ENCODE measurements around the gene IBA57. TPM values are rescaled to one million over a fixed set of nuclear protein-coding genes. Genes with fewer than 3 reads are reported as not detected.
"Not testable (repeated sequence)": the region's sequence is repeated elsewhere in the genome, so short reads cannot be mapped to it uniquely, and the experiment has no call there.

Gene IBA57
- total RNA-seq, 4 donors from 2014 or later, result 8.2 to 11.8 (median 10.3) TPM

GRCh38 chr1:228170666-228171065, 5.1 kb downstream of the IBA57 start:
- H3K9me3 ChIP-seq, result no peaks in the 10 kb centered on the region

GRCh38 chr1:228171221-228171891, 5.8 kb downstream of the IBA57 start:
- TF ChIP-seq POLR2A (IDR thresholded peaks at IDR 0.05), result no peak
- TF ChIP-seq CTCF (IDR thresholded peaks at IDR 0.05), result no peak
- peak in 1 of 3 donors; percentile 39 for DNase-seq
- H3K36me3 ChIP-seq, result peaks cover 0 to 13% (median 0%) of the 10 kb centered on the region in 3 donors
- no peak overlapping the region for H3K4me3 ChIP-seq
- H3K27ac ChIP-seq, result no peak overlapping the region
- H3K27me3 ChIP-seq, result no peaks in the 10 kb centered on the region
- H3K9me3 ChIP-seq, result no peaks in the 10 kb centered on the region
- H3K4me1 ChIP-seq, result peaks cover 0 to 10% (median 0%) of the 10 kb centered on the region in 4 donors

More at GRCh38 chr1:228170666-228171065, 5.1 kb downstream of the IBA57 start:
- Histone ChIP-seq H3K27ac (no peak overlapping the region), H3K4me1 (peaks cover 0 to 10% (median 0%) of the 10 kb centered on the region in 4 donors), H3K27me3 (no peaks in the 10 kb centered on the region), H3K36me3 (peaks cover 0 to 12% (median 0%) of the 10 kb centered on the region in 3 donors), H3K4me3 (no peak overlapping the region)
- DNase-seq, result no peak
- no peak for TF ChIP-seq POLR2A (IDR thresholded peaks at IDR 0.05)
- no peak for TF ChIP-seq CTCF (IDR thresholded peaks at IDR 0.05)

- Histone ChIP-seq H3K36me3 (peaks cover 0 to 13% (median 0%) of the 10 kb centered on the region in 3 donors), H3K27ac (no peak overlapping the region)
- DNase-seq, result peak in 1 of 3 donors; percentile 32
Observed at GRCh38 chr1:228172591-228173527, 7.3 kb downstream of the IBA57 start.

GRCh38 chr1:228173528-228174481, 8.2 kb downstream of the IBA57 start:
- not testable (repeated sequence) for H3K4me3 ChIP-seq, DNase-seq
- peak overlapping the region in 1 of 4 donors; percentile 43 for H3K27ac ChIP-seq

More at GRCh38 chr1:228172591-228173527, 7.3 kb downstream of the IBA57 start:
- H3K9me3 ChIP-seq, result no peaks in the 10 kb centered on the region
- no peak for TF ChIP-seq POLR2A (IDR thresholded peaks at IDR 0.05)
- no peak for TF ChIP-seq CTCF (IDR thresholded peaks at IDR 0.05)
- no peaks in the 10 kb centered on the region for H3K27me3 ChIP-seq
- peaks cover 0 to 4% (median 0%) of the 10 kb centered on the region in 4 donors for H3K4me1 ChIP-seq
- no peak overlapping the region for H3K4me3 ChIP-seq

GRCh38 chr1:228174482-228175315, 9.1 kb downstream of the IBA57 start:
- TF ChIP-seq POLR2A (IDR thresholded peaks at IDR 0.05), result no peak
- TF ChIP-seq CTCF (IDR thresholded peaks at IDR 0.05), result no peak
- H3K27ac ChIP-seq, result peak overlapping the region in 1 of 4 donors; percentile 5
- H3K36me3 ChIP-seq, result peaks cover 0 to 13% (median 0%) of the 10 kb centered on the region in 3 donors
- H3K27me3 ChIP-seq, result no peaks in the 10 kb centered on the region
- peaks cover 0 to 4% (median 0%) of the 10 kb centered on the region in 4 donors for H3K4me1 ChIP-seq
- DNase-seq, result peak in 1 of 3 donors; percentile 45
- H3K9me3 ChIP-seq, result no peaks in the 10 kb centered on the region
- H3K4me3 ChIP-seq, result peak overlapping the region in 2 of 4 donors; percentile 6 to 32

More at GRCh38 chr1:228173528-228174481, 8.2 kb downstream of the IBA57 start:
- not testable (repeated sequence) for H3K4me1 ChIP-seq, H3K9me3 ChIP-seq, H3K27me3 ChIP-seq
- H3K36me3 ChIP-seq, result peaks cover 0 to 13% (median 0%) of the 10 kb centered on the region in 3 donors

All from Peyer's patch (tissue), 4 donors.